Measurements from ENCODE around the gene CFAP57. TPM values are rescaled to one million over a fixed set of nuclear protein-coding genes. Genes with fewer than 3 reads are reported as not detected.
"Not testable (repeated sequence)": the region's sequence is repeated elsewhere in the genome, so short reads cannot be mapped to it uniquely, and the experiment has no call there.

The CFAP57 gene
- total RNA-seq (2014; rRNA removed; shearing (Covaris generic)): 0.14 TPM in 1 of 2 replicates, not detected in the other

DNA sequence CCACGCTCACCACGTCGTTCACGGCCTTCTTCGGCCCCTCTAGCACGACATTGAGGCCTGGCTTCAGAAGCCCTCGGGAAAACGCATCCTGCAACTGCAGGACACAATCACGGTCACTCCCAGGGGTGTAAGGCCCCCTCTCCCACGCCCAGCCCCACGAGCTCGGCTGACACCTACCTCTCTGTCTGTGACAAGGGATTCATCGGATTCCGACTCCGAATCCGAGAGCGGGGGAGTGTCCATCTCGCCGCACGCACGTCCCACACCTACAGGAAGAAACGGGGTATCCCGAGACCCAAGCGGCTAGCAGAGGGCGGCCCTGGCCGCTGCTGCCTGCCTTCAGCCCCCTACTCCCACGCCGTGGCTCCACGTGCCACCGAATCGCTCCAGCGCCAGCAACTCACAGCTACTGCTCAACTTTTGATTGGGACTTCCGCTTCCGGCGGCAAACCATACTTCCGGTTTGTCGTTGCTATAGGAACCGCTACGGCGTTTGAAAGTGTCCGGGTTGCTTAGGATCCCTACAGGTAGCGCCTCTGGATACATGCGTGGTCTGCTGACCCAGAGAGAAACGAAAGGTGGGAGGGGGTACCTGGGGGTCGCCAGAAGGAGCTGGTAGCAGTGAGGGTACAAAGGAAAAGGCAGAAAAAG, at the start of gene CFAP57, which contains the start of gene EBNA1BP2:
Gene CFAP57 (plus strand): TSS at position 455 of the 651 bp plus-strand sequence. CDS start 424 bp downstream, outside the sequence.
Gene EBNA1BP2 (minus strand): TSS at position 415 of the 651 bp plus-strand sequence. CDS start 172 bp downstream, at position 243.
- H3K36me3 ChIP-seq (replicated peaks; ENCODE audit: control insufficient read depth, insufficient read depth, low read length): peaks cover 7% of the 10 kb centered on the region
- DNase-seq: peak; percentile 88
- H3K27me3 ChIP-seq (ENCODE audit: control insufficient read depth, insufficient read depth, low read length): no peaks in the 10 kb centered on the region; the same call in 1 of the 2 replicates
- H3K4me3 ChIP-seq (ENCODE audit: insufficient read depth, low read depth, low read length): peak within 1 kb of the TSS; percentile 93

DNA sequence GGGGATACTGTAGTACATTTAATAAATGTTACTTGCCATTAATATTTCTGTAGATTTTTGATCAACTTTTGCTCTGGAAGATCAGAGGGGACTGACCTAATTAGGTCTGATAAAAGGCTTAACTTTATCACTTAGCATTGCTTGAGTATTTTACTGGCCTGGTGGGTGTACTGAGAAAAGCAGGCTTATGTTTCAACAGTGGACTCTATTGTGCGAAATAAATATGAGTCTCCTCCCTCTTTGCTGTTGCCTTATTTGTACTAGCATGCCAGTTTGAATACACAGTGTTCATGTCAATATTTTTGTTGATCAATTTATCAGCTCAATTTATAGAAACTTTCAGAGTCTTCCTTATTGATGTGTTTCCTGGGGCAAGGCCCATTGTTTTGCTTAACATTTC, 49.1 kb upstream of the CFAP57 start:
- H3K27me3 ChIP-seq (ENCODE audit: control insufficient read depth, insufficient read depth, low read length): no peaks in the 10 kb centered on the region

DNA sequence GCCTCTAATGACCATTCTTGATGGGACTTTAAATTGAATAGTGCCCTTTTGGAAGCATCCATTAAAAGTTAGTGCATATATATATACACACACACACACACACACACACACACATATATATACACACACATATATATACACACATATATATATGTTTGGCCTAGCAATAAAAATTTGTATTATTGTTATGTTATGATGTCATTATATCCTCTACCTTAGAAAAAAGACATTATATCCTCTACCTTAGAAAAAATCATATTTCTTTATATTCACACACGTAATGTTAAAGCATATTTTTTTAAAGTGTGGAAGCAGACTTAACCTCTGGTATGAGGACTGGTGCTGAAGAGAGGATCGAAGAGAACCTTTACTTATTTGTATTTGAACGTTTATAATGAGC, 43.3 kb upstream of the CFAP57 start:
- Histone ChIP-seq H3K4me3 (ENCODE audit: insufficient read depth, low read depth, low read length) (no peak overlapping the region), H3K36me3 (replicated peaks; ENCODE audit: control insufficient read depth, insufficient read depth, low read length) (no peaks in the 10 kb centered on the region), H3K27me3 (ENCODE audit: control insufficient read depth, insufficient read depth, low read length) (no peaks in the 10 kb centered on the region)
- DNase-seq: no peak

More for the DNA sequence above, 49.1 kb upstream of the CFAP57 start:
- Histone ChIP-seq H3K36me3 (replicated peaks; ENCODE audit: control insufficient read depth, insufficient read depth, low read length) (no peaks in the 10 kb centered on the region), H3K4me3 (ENCODE audit: insufficient read depth, low read depth, low read length) (no peak overlapping the region)
- DNase-seq: no peak

DNA sequence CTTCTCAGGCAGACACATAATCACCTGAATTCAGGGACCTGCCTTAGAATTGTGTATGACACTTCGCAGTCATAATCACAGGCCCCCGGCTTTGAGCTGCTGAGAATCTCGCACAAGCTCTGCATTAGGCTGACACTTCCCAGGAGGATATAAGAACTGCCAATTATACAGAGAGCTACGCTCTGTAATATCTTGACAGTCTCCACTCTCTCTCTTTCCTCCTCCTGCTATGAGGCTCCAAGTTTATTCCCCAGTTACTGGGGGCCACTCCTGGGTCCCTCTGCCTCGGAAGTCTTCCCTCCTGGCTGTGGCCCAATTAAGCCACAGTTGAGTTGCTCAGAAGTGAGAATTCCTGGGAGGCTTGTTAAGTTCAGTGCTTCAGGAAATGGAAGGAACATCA, 42.7 kb upstream of the CFAP57 start:
- DNase-seq: no peak
- no peaks in the 10 kb centered on the region for H3K27me3 ChIP-seq (ENCODE audit: control insufficient read depth, insufficient read depth, low read length)
- H3K4me3 ChIP-seq (ENCODE audit: insufficient read depth, low read depth, low read length): no peak overlapping the region
- no peaks in the 10 kb centered on the region for H3K36me3 ChIP-seq (replicated peaks; ENCODE audit: control insufficient read depth, insufficient read depth, low read length)

GRCh38 chr1:43134068-43134467, 38.1 kb upstream of the CFAP57 start:
- Histone ChIP-seq H3K27me3 (ENCODE audit: control insufficient read depth, insufficient read depth, low read length) (no peaks in the 10 kb centered on the region), H3K36me3 (replicated peaks; ENCODE audit: control insufficient read depth, insufficient read depth, low read length) (peaks cover 3% of the 10 kb centered on the region; the same call in 1 of the 2 replicates), H3K4me3 (ENCODE audit: insufficient read depth, low read depth, low read length) (no peak overlapping the region)
- DNase-seq: no peak

DNA sequence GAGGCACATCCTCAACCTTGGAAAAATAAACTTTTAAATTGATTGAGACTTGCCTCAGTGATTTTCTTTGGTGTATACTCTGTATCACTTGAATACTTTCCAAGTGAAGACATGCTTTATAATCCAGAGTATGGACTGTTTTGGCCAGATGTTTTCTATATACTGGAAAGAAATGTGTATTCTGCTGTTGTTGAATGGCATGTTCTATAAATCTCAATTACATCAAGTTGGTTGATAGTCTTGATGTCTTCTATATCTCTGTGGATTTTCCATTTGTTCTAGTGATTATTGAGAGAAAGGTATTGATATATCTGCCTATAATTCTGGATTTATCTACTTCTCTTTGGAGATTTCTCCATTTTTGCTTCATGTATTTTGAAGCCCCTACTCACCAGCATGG, 37.5 kb upstream of the CFAP57 start:
- DNase-seq: no peak
- H3K4me3 ChIP-seq (ENCODE audit: insufficient read depth, low read depth, low read length): no peak overlapping the region
- H3K36me3 ChIP-seq (replicated peaks; ENCODE audit: control insufficient read depth, insufficient read depth, low read length): peaks cover 3% of the 10 kb centered on the region; the same call in 1 of the 2 replicates
- no peaks in the 10 kb centered on the region for H3K27me3 ChIP-seq (ENCODE audit: control insufficient read depth, insufficient read depth, low read length)

DNA sequence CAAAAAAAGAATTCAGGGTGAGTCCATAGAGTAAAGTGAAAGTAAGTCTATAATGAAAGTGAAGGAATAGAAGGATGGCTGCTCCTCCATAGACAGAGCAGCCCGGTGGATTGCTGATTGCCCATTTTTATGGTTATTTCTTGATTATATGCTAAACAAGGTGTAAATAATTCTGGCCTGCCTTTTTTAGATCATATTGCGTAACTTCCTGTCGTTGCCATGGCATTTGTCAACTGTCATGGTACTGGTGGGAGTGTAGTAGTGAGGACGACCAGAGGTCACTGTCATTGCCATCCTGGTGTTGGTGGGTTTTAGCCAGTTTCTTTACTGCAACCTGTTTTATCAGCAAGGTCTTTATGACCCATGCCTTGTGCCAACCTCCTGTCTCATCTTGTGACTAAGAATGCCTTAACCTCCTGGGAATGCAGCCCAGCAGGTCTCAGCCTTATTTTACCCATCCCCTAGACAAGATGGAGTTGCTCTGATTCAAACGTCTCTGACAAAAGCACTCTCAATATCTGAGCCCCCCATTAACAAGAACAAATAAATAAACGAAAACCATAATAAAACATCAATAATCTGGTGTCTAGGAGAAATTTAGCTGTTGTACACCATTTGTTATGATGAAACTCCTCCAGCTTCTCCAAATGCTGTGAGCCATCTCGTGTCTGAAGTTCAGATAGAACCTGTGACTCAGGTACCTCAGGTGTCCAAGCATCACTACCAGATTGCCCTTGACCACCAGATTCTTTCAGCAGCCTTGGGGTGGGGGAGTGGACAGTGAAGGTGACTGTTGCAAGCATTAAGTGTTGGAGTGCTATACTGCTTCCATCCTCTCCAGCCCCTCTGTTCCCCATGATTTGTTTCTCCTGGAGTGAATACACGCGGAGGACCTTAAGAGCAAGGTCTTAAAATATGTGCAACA, 36.0 kb upstream of the CFAP57 start:
- Histone ChIP-seq H3K36me3 (replicated peaks; ENCODE audit: control insufficient read depth, insufficient read depth, low read length) (peaks cover 3% of the 10 kb centered on the region; the same call in 1 of the 2 replicates), H3K27me3 (ENCODE audit: control insufficient read depth, insufficient read depth, low read length) (no peaks in the 10 kb centered on the region), H3K4me3 (ENCODE audit: insufficient read depth, low read depth, low read length) (no peak overlapping the region)
- DNase-seq: no peak

- H3K27me3 ChIP-seq (ENCODE audit: control insufficient read depth, insufficient read depth, low read length): no peaks in the 10 kb centered on the region
- H3K36me3 ChIP-seq (replicated peaks; ENCODE audit: control insufficient read depth, insufficient read depth, low read length): peaks cover 3% of the 10 kb centered on the region; the same call in 1 of the 2 replicates
- H3K4me3 ChIP-seq (ENCODE audit: insufficient read depth, low read depth, low read length): no peak overlapping the region
- DNase-seq: no peak
Observed at GRCh38 chr1:43137445-43138052, 34.6 kb upstream of the CFAP57 start.

- H3K27me3 ChIP-seq (ENCODE audit: control insufficient read depth, insufficient read depth, low read length); DNase-seq; H3K4me3 ChIP-seq (ENCODE audit: insufficient read depth, low read depth, low read length); H3K36me3 ChIP-seq (replicated peaks; ENCODE audit: control insufficient read depth, insufficient read depth, low read length): not testable (repeated sequence)
Observed at GRCh38 chr1:43139295-43139694, 32.8 kb upstream of the CFAP57 start.

- Histone ChIP-seq H3K36me3 (replicated peaks; ENCODE audit: control insufficient read depth, insufficient read depth, low read length) (peaks cover 3% of the 10 kb centered on the region; the same call in 1 of the 2 replicates), H3K27me3 (ENCODE audit: control insufficient read depth, insufficient read depth, low read length) (no peaks in the 10 kb centered on the region), H3K4me3 (ENCODE audit: insufficient read depth, low read depth, low read length) (no peak overlapping the region)
- DNase-seq: no peak
Observed at GRCh38 chr1:43140010-43140409, 32.1 kb upstream of the CFAP57 start.

- Histone ChIP-seq H3K36me3 (replicated peaks; ENCODE audit: control insufficient read depth, insufficient read depth, low read length) (no peaks in the 10 kb centered on the region; the same call in 1 of the 2 replicates), H3K4me3 (ENCODE audit: insufficient read depth, low read depth, low read length) (no peak overlapping the region), H3K27me3 (ENCODE audit: control insufficient read depth, insufficient read depth, low read length) (no peaks in the 10 kb centered on the region)
- DNase-seq: no peak
Observed at GRCh38 chr1:43140583-43140982, 31.5 kb upstream of the CFAP57 start.

DNA sequence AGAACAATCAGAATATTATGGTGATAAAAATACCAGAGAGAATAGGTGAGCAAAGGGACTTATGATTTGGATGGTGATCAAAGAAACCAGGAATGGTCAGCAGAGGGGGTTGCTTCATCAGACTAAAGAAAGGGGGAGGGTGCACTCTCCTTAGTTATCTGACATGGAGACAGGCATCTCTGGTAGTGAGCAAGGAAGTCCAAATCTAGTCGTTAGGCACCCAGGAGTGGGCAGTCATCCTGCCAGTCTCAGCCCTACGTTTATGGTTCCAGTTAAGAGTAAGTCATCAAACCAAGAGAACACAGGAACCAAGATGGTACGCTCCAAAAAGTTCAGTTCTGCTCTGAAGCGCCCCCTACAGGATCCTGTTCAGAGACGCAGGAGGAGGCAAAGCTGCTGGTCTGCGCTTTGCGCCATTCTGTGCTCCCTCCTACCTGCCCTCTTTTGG, 28.7 kb upstream of the CFAP57 start:
- DNase-seq: peak; percentile 48
- Histone ChIP-seq H3K27me3 (ENCODE audit: control insufficient read depth, insufficient read depth, low read length) (no peaks in the 10 kb centered on the region; the same call in 1 of the 2 replicates), H3K36me3 (replicated peaks; ENCODE audit: control insufficient read depth, insufficient read depth, low read length) (no peaks in the 10 kb centered on the region; the same call in 1 of the 2 replicates), H3K4me3 (ENCODE audit: insufficient read depth, low read depth, low read length) (no peak overlapping the region; the same call in 1 of the 2 replicates)

DNA sequence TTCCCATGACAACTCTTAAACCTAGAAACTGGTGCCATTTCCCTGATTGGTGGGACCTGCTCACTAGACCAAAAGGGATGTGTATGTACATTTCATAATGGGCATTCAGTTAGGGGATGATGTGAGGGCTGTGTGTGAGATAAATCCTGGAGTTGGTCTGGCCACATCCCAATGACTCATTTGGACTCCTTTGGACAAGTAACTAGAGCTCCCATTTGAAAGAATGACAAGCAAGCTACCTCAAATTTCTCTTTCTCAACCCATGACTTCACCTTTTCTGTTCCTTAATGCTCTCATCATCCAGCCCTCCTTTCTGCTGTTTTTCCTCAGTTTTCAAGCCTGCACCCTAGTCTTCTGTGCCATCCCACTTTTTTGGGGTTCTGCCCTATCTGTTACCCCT, 27.9 kb upstream of the CFAP57 start:
- Histone ChIP-seq H3K27me3 (ENCODE audit: control insufficient read depth, insufficient read depth, low read length) (no peaks in the 10 kb centered on the region; the same call in 1 of the 2 replicates), H3K4me3 (ENCODE audit: insufficient read depth, low read depth, low read length) (no peak overlapping the region), H3K36me3 (replicated peaks; ENCODE audit: control insufficient read depth, insufficient read depth, low read length) (no peaks in the 10 kb centered on the region; the same call in 1 of the 2 replicates)
- DNase-seq: no peak
